Body of pancreas (tissue), 4 donors: ENCODE measurements around the gene NLGN2. TPM values are rescaled to one million over a fixed set of nuclear protein-coding genes. Genes with fewer than 3 reads are reported as not detected.

ENCODE experiments used
- ATAC-seq: fragments of 150-250 bp; one replicate; pipeline ENCODE4 v1.9.1; 2016
- DNase-seq, 4 donors: peaks; one replicate each; pipeline ENCODE4 v3.0.0-alpha.2; 2019
- H3K27ac ChIP-seq, 4 donors: fragments of 200-600 bp; sonication (generic); 1 replicate in 3 of 4; 2 replicates in 1 of 4; pipeline versions ENCODE4 v1.5.1 to v1.6.1; 2016 to 2019; ENCODE audit warnings: mild to moderate bottlenecking in 1 of 4, mixed read lengths in 1 of 4, moderate library complexity in 1 of 4
- H3K27me3 ChIP-seq, 2 donors: fragments of 200-600 bp; sonication (generic); one replicate each; pipeline ENCODE4 v1.6.0; 2016; ENCODE audit warnings: mild to moderate bottlenecking in 1 of 2
- H3K36me3 ChIP-seq, 2 donors: fragments of 200-600 bp; sonication (generic); replicated peaks in 1 of 2; 2 replicates each; pipeline ENCODE4 v1.5.1; 2016; ENCODE audit warnings: low read depth in 2 of 2; ENCODE audit not compliant: insufficient read depth in 1 of 2
- H3K4me1 ChIP-seq: fragments of 200-600 bp; sonication (generic); one replicate; pipeline ENCODE4 v1.6.0; 2016
- H3K4me3 ChIP-seq, 2 donors: fragments of 200-600 bp; sonication (generic); 1 replicate in 1 of 2; 2 replicates in 1 of 2; pipeline ENCODE4 v1.5.1; 2016 to 2019
- H3K9me3 ChIP-seq, 3 donors: fragments of 200-600 bp; sonication (generic); 1 replicate in 2 of 3; 2 replicates in 1 of 3; pipeline ENCODE4 v1.5.1; 2016
- CTCF ChIP-seq, 7 experiments: fragments of 450-650 bp in 4 of 7; fragments of 200-600 bp in 3 of 7; sonication (generic) in 3 of 7; IDR thresholded peaks; one replicate each; pipeline ENCODE4 v1.5.1; 2016 to 2019; ENCODE audit warnings: antibody characterized with exemption in 7 of 7
- POLR2A ChIP-seq, 3 donors: fragments of 450-650 bp; IDR thresholded peaks; one replicate each; pipeline ENCODE4 v1.6.1; 2016; ENCODE audit warnings: antibody characterized with exemption in 3 of 3, mild to moderate bottlenecking in 2 of 3
- WGBS, 2 donors: methylation state at CpG; one replicate each; pipeline ENCODE4 v1.1.5; 2017; 5-methylcytosine and 5-hydroxymethylcytosine counted together
- intact Hi-C: fragments of 100-400 bp; cut with DNase I; formaldehyde crosslinking; loops from one replicate; pipeline ENCODE4 v1.15.1; 2023
- total RNA-seq, 2 donors: library from RNA; depleted of rRNA; stranded (reverse); fragments of >200 nt; gene quantifications; one replicate each; pipeline ENCODE4 v1.1.0, GENCODE V29; 2016

The NLGN2 gene
- total RNA-seq, 2 donors from 2014 or later: 5.2 to 6.3 TPM

GRCh38 chr17:7383371-7383741 is 24.3 kb upstream of the NLGN2 start:
- H3K27ac ChIP-seq: no peak overlapping the region
- no peak for TF ChIP-seq POLR2A (IDR thresholded peaks at IDR 0.05)
- no peak for TF ChIP-seq CTCF (IDR thresholded peaks at IDR 0.05)
- no peak overlapping the region for H3K4me3 ChIP-seq
- peaks cover 24% of the 10 kb centered on the region for H3K4me1 ChIP-seq
- no peaks in the 10 kb centered on the region for H3K36me3 ChIP-seq
- ATAC-seq (no peak), DNase-seq (no peak)
- WGBS, 2 donors: 92 to 98% methylated on average over 8 to 10 of the region's 11 CpGs
- no peaks in the 10 kb centered on the region for H3K27me3 ChIP-seq
- no peaks in the 10 kb centered on the region for H3K9me3 ChIP-seq
- intact Hi-C loops: no loop called here

GRCh38 chr17:7383742-7384488 is 23.7 kb upstream of the NLGN2 start:
- ATAC-seq (no peak), DNase-seq (no peak)
- H3K4me1 ChIP-seq: peaks cover 24% of the 10 kb centered on the region
- H3K9me3 ChIP-seq: no peaks in the 10 kb centered on the region
- H3K36me3 ChIP-seq: peaks cover 0 to under 1% of the 10 kb centered on the region in 2 donors
- WGBS, 2 donors: 48 to 87% methylated on average over 22 to 61 of the region's 65 CpGs
- intact Hi-C loops: no loop called here
- TF ChIP-seq CTCF (IDR thresholded peaks at IDR 0.05): no peak
- TF ChIP-seq POLR2A (IDR thresholded peaks at IDR 0.05): no peak
- H3K27ac ChIP-seq: no peak overlapping the region
- no peaks in the 10 kb centered on the region for H3K27me3 ChIP-seq
- H3K4me3 ChIP-seq: no peak overlapping the region

GRCh38 chr17:7384489-7385081 is 23.1 kb upstream of the NLGN2 start:
- no peaks in the 10 kb centered on the region for H3K9me3 ChIP-seq
- 88 to 90% methylated on average over 14 to 23 of the region's 23 CpGs for WGBS, 2 donors
- no peaks in the 10 kb centered on the region for H3K27me3 ChIP-seq
- H3K4me3 ChIP-seq: no peak overlapping the region
- TF ChIP-seq CTCF (IDR thresholded peaks at IDR 0.05) (no peak), POLR2A (IDR thresholded peaks at IDR 0.05) (no peak)
- intact Hi-C loops: no loop called here
- peaks cover 24% of the 10 kb centered on the region for H3K4me1 ChIP-seq
- no peak for DNase-seq
- ATAC-seq: no peak
- H3K27ac ChIP-seq: no peak overlapping the region
- peaks cover 0 to 6% of the 10 kb centered on the region in 2 donors for H3K36me3 ChIP-seq

- intact Hi-C loops: no loop called here
- Histone ChIP-seq H3K4me3 (no peak overlapping the region), H3K27ac (no peak overlapping the region), H3K9me3 (no peaks in the 10 kb centered on the region), H3K4me1 (peaks cover 8% of the 10 kb centered on the region), H3K36me3 (peaks cover 0 to 6% of the 10 kb centered on the region in 2 donors), H3K27me3 (no peaks in the 10 kb centered on the region)
- WGBS, 2 donors: 89 to 96% methylated on average over 9 to 10 of the region's 10 CpGs
- TF ChIP-seq POLR2A (IDR thresholded peaks at IDR 0.05): no peak
- no peak for TF ChIP-seq CTCF (IDR thresholded peaks at IDR 0.05)
- ATAC-seq: no peak
- DNase-seq: no peak
These were observed 18.8 kb upstream of the NLGN2 start for GRCh38 chr17:7388856-7389255.
